Upper lobe of left lung (tissue), 4 donors: ENCODE results near the gene GRIN2A.

ENCODE experiments used
- POLR2A ChIP-seq, 4 donors: fragments of 450-650 bp; IDR thresholded peaks; one replicate each; pipeline ENCODE4 v1.5.1; 2016 to 2017; ENCODE audit warnings: antibody characterized with exemption in 4 of 4, mild to moderate bottlenecking in 2 of 4
- TF ChIP-seq, protein P1 (sequence below), 6 experiments: fragments of 450-650 bp in 4 of 6; fragments of 200-600 bp in 2 of 6; sonication (generic) in 2 of 6; IDR thresholded peaks; one replicate each; pipeline ENCODE4 v1.5.1; 2016 to 2019; ENCODE audit warnings: antibody characterized with exemption in 6 of 6

DNA sequence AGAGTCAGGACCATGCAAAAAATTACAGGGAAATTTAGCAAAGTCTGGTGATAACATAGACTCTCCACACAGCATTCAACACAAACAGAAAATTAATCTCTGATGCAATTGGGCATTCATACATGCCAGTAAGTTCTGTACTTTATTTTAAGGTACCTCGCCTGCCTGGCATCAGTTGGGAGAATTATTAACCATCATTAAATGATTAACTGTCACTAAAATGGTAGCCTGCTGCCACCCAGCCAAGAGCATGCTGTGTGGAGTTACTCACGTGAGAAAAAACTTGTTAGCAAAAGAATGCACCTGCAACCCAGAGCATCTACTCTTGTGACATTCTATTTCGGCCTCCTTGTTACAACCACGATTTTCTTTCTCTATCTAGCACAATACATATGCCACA lies 117.2 kb downstream of the GRIN2A start:
- TF ChIP-seq, protein P1, sequence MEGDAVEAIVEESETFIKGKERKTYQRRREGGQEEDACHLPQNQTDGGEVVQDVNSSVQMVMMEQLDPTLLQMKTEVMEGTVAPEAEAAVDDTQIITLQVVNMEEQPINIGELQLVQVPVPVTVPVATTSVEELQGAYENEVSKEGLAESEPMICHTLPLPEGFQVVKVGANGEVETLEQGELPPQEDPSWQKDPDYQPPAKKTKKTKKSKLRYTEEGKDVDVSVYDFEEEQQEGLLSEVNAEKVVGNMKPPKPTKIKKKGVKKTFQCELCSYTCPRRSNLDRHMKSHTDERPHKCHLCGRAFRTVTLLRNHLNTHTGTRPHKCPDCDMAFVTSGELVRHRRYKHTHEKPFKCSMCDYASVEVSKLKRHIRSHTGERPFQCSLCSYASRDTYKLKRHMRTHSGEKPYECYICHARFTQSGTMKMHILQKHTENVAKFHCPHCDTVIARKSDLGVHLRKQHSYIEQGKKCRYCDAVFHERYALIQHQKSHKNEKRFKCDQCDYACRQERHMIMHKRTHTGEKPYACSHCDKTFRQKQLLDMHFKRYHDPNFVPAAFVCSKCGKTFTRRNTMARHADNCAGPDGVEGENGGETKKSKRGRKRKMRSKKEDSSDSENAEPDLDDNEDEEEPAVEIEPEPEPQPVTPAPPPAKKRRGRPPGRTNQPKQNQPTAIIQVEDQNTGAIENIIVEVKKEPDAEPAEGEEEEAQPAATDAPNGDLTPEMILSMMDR (IDR thresholded peaks at IDR 0.05) = no peak
- no peak for TF ChIP-seq POLR2A (IDR thresholded peaks at IDR 0.05)
